HG03280 (cell line): ENCODE data around the gene FLT4.

Experiments
- ATAC-seq: cut with Tn5 transposase; IDR thresholded peaks from one replicate; pipeline ENCODE4 v1.9.1; 2021; ENCODE audit warnings: mild to moderate bottlenecking, moderate library complexity; ENCODE audit not compliant: unreplicated experiment

FLT4 gene

GRCh38 chr5:180609386-180609785 lies 40.0 kb downstream of the FLT4 start:
- no peak for ATAC-seq

GRCh38 chr5:180608572-180609310 lies 40.7 kb downstream of the FLT4 start:
- ATAC-seq = no peak

- ATAC-seq = no peak
These were observed 41.4 kb downstream of the FLT4 start for GRCh38 chr5:180607861-180608571.

- no peak for ATAC-seq
These were observed 43.1 kb downstream of the FLT4 start for GRCh38 chr5:180606215-180606785.

GRCh38 chr5:180605554-180606214 lies 43.7 kb downstream of the FLT4 start:
- ATAC-seq = no peak

- ATAC-seq = no peak
These were observed 45.1 kb downstream of the FLT4 start for GRCh38 chr5:180604271-180604670.

- no peak for ATAC-seq
These were observed 46.3 kb downstream of the FLT4 start for GRCh38 chr5:180603076-180603594.

GRCh38 chr5:180602481-180603075 lies 46.8 kb downstream of the FLT4 start:
- no peak for ATAC-seq

GRCh38 chr5:180601591-180602480 lies 47.6 kb downstream of the FLT4 start:
- ATAC-seq = no peak

GRCh38 chr5:180600554-180601041 lies 48.8 kb downstream of the FLT4 start:
- no peak for ATAC-seq

- ATAC-seq = no peak
These were observed 49.3 kb downstream of the FLT4 start for GRCh38 chr5:180599981-180600553.

GRCh38 chr5:180599590-180599914 lies 49.8 kb downstream of the FLT4 start:
- ATAC-seq = no peak

- ATAC-seq = no peak
These were observed 50.4 kb downstream of the FLT4 start for GRCh38 chr5:180598797-180599589.

GRCh38 chr5:180598316-180598701 lies 51.1 kb downstream of the FLT4 start:
- ATAC-seq = no peak

GRCh38 chr5:180596668-180597231 lies 52.6 kb downstream of the FLT4 start:
- ATAC-seq = no peak

- no peak for ATAC-seq
These were observed 53.2 kb downstream of the FLT4 start for GRCh38 chr5:180596115-180596667.

GRCh38 chr5:180595381-180596114 lies 53.9 kb downstream of the FLT4 start:
- no peak for ATAC-seq

GRCh38 chr5:180595046-180595379 lies 54.4 kb downstream of the FLT4 start:
- ATAC-seq = no peak
